H9 (cell line): ENCODE results near the gene OR5H2. TPM values are rescaled to one million over a fixed set of nuclear protein-coding genes. Genes with fewer than 3 reads are reported as not detected.
A peak's percentile ranks its signal among the peaks of the same experiment; 100 is the strongest.

ENCODE experiments used
- DNase-seq: peaks from one replicate; pipeline ENCODE4 v3.0.0-alpha.2; 2017
- H2AFZ ChIP-seq: one replicate; pipeline ENCODE4 v1.6.1; 2013; ENCODE audit warnings: mild to moderate bottlenecking, low read length, control low read depth, moderate library complexity
- H2AK5ac ChIP-seq: 2 replicates; pipeline ENCODE4 v1.6.1; 2013; ENCODE audit warnings: low read length, control low read depth, mixed read lengths; ENCODE audit not compliant: insufficient read length
- H2BK120ac ChIP-seq: one replicate; pipeline ENCODE4 v1.6.1; 2013; ENCODE audit warnings: low read depth, mild to moderate bottlenecking, low read length, control low read depth, inconsistent platforms; ENCODE audit not compliant: poor library complexity, severe bottlenecking
- H2BK12ac ChIP-seq: 2 replicates; pipeline ENCODE4 v1.6.1; 2013; ENCODE audit warnings: low read length, control low read depth, mixed read lengths, low read depth; ENCODE audit not compliant: insufficient read length
- H2BK15ac ChIP-seq: 2 replicates; pipeline ENCODE4 v1.6.1; 2013; ENCODE audit warnings: low read depth, low read length, control low read depth
- H2BK20ac ChIP-seq: one replicate; pipeline ENCODE4 v1.6.1; 2013; ENCODE audit warnings: low read depth, mild to moderate bottlenecking, low read length, control low read depth, inconsistent platforms; ENCODE audit not compliant: poor library complexity, severe bottlenecking
- H2BK5ac ChIP-seq: 2 replicates; pipeline ENCODE4 v1.6.1; 2013; ENCODE audit warnings: low read length, control low read depth, mixed read lengths; ENCODE audit not compliant: insufficient read length
- H3K14ac ChIP-seq: 2 replicates; pipeline ENCODE4 v1.6.1; 2013; ENCODE audit warnings: low read length, control low read depth; ENCODE audit not compliant: insufficient read depth
- H3K18ac ChIP-seq: 2 replicates; pipeline ENCODE4 v1.6.1; 2013; ENCODE audit warnings: low read depth, mild to moderate bottlenecking, mixed read lengths, low read length, control low read depth; ENCODE audit not compliant: insufficient read length
- H3K23ac ChIP-seq: 2 replicates; pipeline ENCODE4 v1.6.1; 2013; ENCODE audit warnings: low read length, control low read depth, mixed read lengths, low read depth; ENCODE audit not compliant: insufficient read length
- H3K23me2 ChIP-seq: 2 replicates; pipeline ENCODE4 v1.6.1; 2013; ENCODE audit warnings: low read depth, mild to moderate bottlenecking, mixed read lengths, low read length, control low read depth; ENCODE audit not compliant: insufficient read length, poor library complexity, severe bottlenecking
- H3K27ac ChIP-seq: 2 replicates; pipeline ENCODE4 v1.5.1; 2013; ENCODE audit warnings: low read length, control low read depth, mixed read lengths, low read depth; ENCODE audit not compliant: insufficient read length
- H3K27me3 ChIP-seq: 2 replicates; pipeline ENCODE4 v1.6.1; 2013; ENCODE audit warnings: low read length, control low read depth, inconsistent platforms; ENCODE audit not compliant: insufficient read depth
- H3K4ac ChIP-seq: 2 replicates; pipeline ENCODE4 v1.6.1; 2013; ENCODE audit warnings: low read depth, mild to moderate bottlenecking, control low read depth, inconsistent platforms, low read length, moderate library complexity
- H3K4me1 ChIP-seq: 2 replicates; pipeline ENCODE4 v1.6.1; 2013; ENCODE audit warnings: low read length, control low read depth, inconsistent platforms; ENCODE audit not compliant: insufficient read depth
- H3K4me2 ChIP-seq: 2 replicates; pipeline ENCODE4 v1.6.1; 2013; ENCODE audit warnings: low read length, control low read depth, mixed read lengths; ENCODE audit not compliant: insufficient read length, insufficient read depth
- H3K56ac ChIP-seq: 2 replicates; pipeline ENCODE4 v1.6.1; 2013; ENCODE audit warnings: low read depth, mild to moderate bottlenecking, mixed read lengths, low read length, control low read depth; ENCODE audit not compliant: insufficient read length
- H3K79me1 ChIP-seq: 2 replicates; pipeline ENCODE4 v1.6.1; 2013; ENCODE audit warnings: low read depth, mild to moderate bottlenecking, moderate library complexity, low read length, control low read depth, inconsistent platforms; ENCODE audit not compliant: insufficient read depth, poor library complexity, severe bottlenecking
- H3K79me2 ChIP-seq: 2 replicates; pipeline ENCODE4 v1.6.1; 2013; ENCODE audit warnings: low read length, control low read depth, inconsistent platforms; ENCODE audit not compliant: insufficient read depth
- H3K9ac ChIP-seq: 2 replicates; pipeline ENCODE4 v1.6.1; 2013; ENCODE audit warnings: low read length, control low read depth, mixed read lengths; ENCODE audit not compliant: insufficient read length; ENCODE audit errors: extremely low read depth
- H3K9me3 ChIP-seq: one replicate; pipeline ENCODE4 v1.6.1; 2013; ENCODE audit warnings: low read depth, low read length, inconsistent platforms; ENCODE audit not compliant: control insufficient read depth
- H3T11ph ChIP-seq: one replicate; pipeline ENCODE4 v1.6.1; 2013; ENCODE audit warnings: mild to moderate bottlenecking, low read length, control low read depth, inconsistent platforms
- H4K20me1 ChIP-seq: one replicate; pipeline ENCODE4 v1.6.1; 2013; ENCODE audit not compliant: control insufficient read depth, insufficient read length, insufficient read depth
- H4K5ac ChIP-seq: 2 replicates; pipeline ENCODE4 v1.6.1; 2013; ENCODE audit warnings: low read depth, mild to moderate bottlenecking, mixed read lengths, low read length, control low read depth; ENCODE audit not compliant: insufficient read length
- H4K8ac ChIP-seq: replicated peaks from 2 replicates; pipeline ENCODE4 v1.6.1; 2013; ENCODE audit warnings: low read length, control low read depth, mixed read lengths, low read depth; ENCODE audit not compliant: insufficient read length
- H4K91ac ChIP-seq: 2 replicates; pipeline ENCODE4 v1.6.1; 2013; ENCODE audit warnings: low read depth, mild to moderate bottlenecking, moderate library complexity, mixed read lengths, low read length, control low read depth; ENCODE audit not compliant: insufficient read length
- H3K27ac Mint-ChIP-seq, 3 experiments: 2 replicates in 2 of 3; 3 replicates in 1 of 3; pipeline ENCODE4 v1.8.0; 2020 to 2021; ENCODE audit warnings: mixed read lengths in 3 of 3, mild to moderate bottlenecking in 1 of 3, moderate library complexity in 1 of 3
- H3K27me3 Mint-ChIP-seq: 2 replicates; pipeline ENCODE4 v1.8.0; 2021; ENCODE audit warnings: low read depth, mild to moderate bottlenecking, moderate library complexity, mixed read lengths
- H3K36me3 Mint-ChIP-seq, 3 experiments: 2 replicates in 2 of 3; 3 replicates in 1 of 3; pipeline ENCODE4 v1.8.0; 2020 to 2021; ENCODE audit warnings: low read depth in 3 of 3, mixed read lengths in 3 of 3; ENCODE audit not compliant: insufficient read depth in 1 of 3
- H3K4me1 Mint-ChIP-seq, 2 experiments: 2 replicates each; pipeline ENCODE4 v1.8.0; 2020; ENCODE audit warnings: mixed read lengths in 2 of 2
- H3K4me3 Mint-ChIP-seq, 2 experiments: 2 replicates in 1 of 2; 3 replicates in 1 of 2; pipeline ENCODE4 v1.8.0; 2020 to 2021; ENCODE audit warnings: mild to moderate bottlenecking in 2 of 2, mixed read lengths in 2 of 2, moderate library complexity in 1 of 2
- H3K9me3 Mint-ChIP-seq, 2 experiments: 2 replicates in 1 of 2; 3 replicates in 1 of 2; pipeline ENCODE4 v1.8.0; 2020; ENCODE audit warnings: mild to moderate bottlenecking in 2 of 2, mixed read lengths in 2 of 2, moderate library complexity in 1 of 2
- CTCF ChIP-seq: fragments of 200-600 bp; sonication (generic); conservative IDR thresholded peaks from 3 replicates; pipeline ENCODE4 v1.8.0; 2021; ENCODE audit warnings: antibody characterized with exemption, mild to moderate bottlenecking
- WGBS: extraction: QIAGEN DNeasy Blood & Tissue Kit; methylation state at CpG from one replicate; pipeline ENCODE4 v1.1.7; 2013; ENCODE audit warnings: missing lambda C conversion rate, low lambda C conversion rate, mixed read lengths; ENCODE audit not compliant: insufficient read length; ENCODE audit errors: extremely low coverage; 5-methylcytosine and 5-hydroxymethylcytosine counted together
- total RNA-seq: library from RNA; stranded (reverse); gene quantifications from 2 replicates; pipeline ENCODE4 v1.2.1, GENCODE V29; 2021

Gene OR5H2
- total RNA-seq, 1 experiment from 2014 or later: not detected

DNA sequence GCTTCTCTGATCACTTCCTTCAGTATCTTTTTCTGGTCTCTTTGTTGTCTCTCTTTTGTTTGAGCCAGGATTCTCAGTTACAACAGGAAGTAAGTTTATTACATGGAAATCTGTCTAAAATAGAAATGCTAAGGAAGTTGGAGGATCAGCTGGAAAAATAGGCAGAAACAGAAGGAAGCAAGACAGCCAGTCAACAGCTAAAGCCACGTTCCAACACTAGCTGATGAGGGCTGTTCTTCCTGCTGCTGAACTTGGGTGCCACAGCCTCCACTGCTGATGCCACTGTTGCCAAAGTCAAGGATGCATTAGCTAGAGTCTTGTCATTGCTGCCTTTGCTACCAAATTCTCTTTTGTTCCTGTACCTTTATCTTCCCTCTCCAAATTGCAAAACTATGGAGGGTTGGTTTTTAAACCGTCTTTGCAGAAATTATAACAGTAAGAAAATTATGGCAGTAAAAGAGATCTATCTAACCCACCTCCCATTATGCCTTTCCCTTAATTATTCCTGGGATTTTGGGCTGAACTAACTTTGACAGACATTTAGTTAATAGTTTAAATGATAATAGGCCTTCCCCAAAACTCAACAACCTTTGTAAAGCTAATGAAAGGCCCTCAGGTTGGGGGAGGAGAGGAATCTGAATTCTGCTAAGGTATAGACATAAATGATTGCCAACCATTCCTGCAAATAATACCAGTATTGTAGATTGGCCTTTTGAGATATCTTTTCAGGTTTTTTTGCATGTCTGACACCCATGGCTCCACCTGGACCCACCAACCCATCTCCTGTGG is 44.0 kb downstream of the OR5H2 start:
- Histone ChIP-seq H3K14ac (no peak overlapping the region), H3K4me1 (peaks cover 9% of the 10 kb centered on the region; the same call in 1 of the 2 replicates), H4K8ac (peak overlapping the region; percentile 97), H4K20me1 (no peaks in the 10 kb centered on the region), H3K4ac (no peak overlapping the region), H2BK5ac (peak overlapping the region; percentile 97), H3K4me2 (peak overlapping the region; percentile 83), H3K9ac (peak overlapping the region; percentile 85), H2AFZ (no peak overlapping the region), H3K79me2 (peaks cover 16% of the 10 kb centered on the region; the same call in 1 of the 2 replicates), H3K18ac (peak overlapping the region; percentile 92), H3K27me3 (no peaks in the 10 kb centered on the region), H3K27ac (peak overlapping the region; percentile 100), H2BK12ac (peak overlapping the region; percentile 95), H3K79me1 (no peaks in the 10 kb centered on the region), H2BK20ac (no peak overlapping the region), H3K9me3 (no peaks in the 10 kb centered on the region), H2BK120ac (no peak overlapping the region), H3K56ac (peak overlapping the region; percentile 88), H2BK15ac (no peak overlapping the region), H3T11ph (peak overlapping the region; percentile 87), H2AK5ac (peak overlapping the region; percentile 99), H4K91ac (no peak overlapping the region), H3K23me2 (peaks cover 4% of the 10 kb centered on the region), H4K5ac (peak overlapping the region; percentile 96), H3K23ac (no peak overlapping the region)
- peaks cover 0 to 8% (median 0%) of the 10 kb centered on the region in 3 experiments; a peak in 3 of 7 replicates for H3K36me3 Mint-ChIP-seq
- peaks cover 56 to 59% of the 10 kb centered on the region in 2 experiments for H3K4me1 Mint-ChIP-seq
- peak overlapping the region; percentile 40 to 77; a peak in 4 of 5 replicates for H3K4me3 Mint-ChIP-seq
- DNase-seq: no peak
- no CpG with 5 or more reads among the region's 2 CpGs for WGBS
- H3K9me3 Mint-ChIP-seq: no peaks in the 10 kb centered on the region; a peak in 1 of 5 replicates
- H3K27me3 Mint-ChIP-seq: no peaks in the 10 kb centered on the region
- H3K27ac Mint-ChIP-seq: peak overlapping the region; percentile 90 to 98 (median 96)
- TF ChIP-seq CTCF: no peak
